ENCODE measurements around the gene ITPRID1.
"Not testable (repeated sequence)": the region's sequence is repeated elsewhere in the genome, so short reads cannot be mapped to it uniquely, and the experiment has no call there.

ITPRID1 gene

GRCh38 chr7:31513790-31514189 lies at the start of gene ITPRID1:
Gene ITPRID1, plus strand, starts transcription at chr7:31514090. Its CDS starts 38,935 bp downstream, at chr7:31553025.
- DNase-seq (ENCODE audit: low read depth), result no peak

- DNase-seq (ENCODE audit: low read depth), result no peak
Measured at GRCh38 chr7:31464601-31465000, 49.3 kb upstream of the ITPRID1 start.

- no peak for DNase-seq (ENCODE audit: low read depth)
Measured at GRCh38 chr7:31465285-31465684, 48.6 kb upstream of the ITPRID1 start.

- DNase-seq (ENCODE audit: low read depth), result no peak
Measured at GRCh38 chr7:31466036-31466435, 47.9 kb upstream of the ITPRID1 start.

GRCh38 chr7:31470883-31471282 lies 43.0 kb upstream of the ITPRID1 start:
- DNase-seq (ENCODE audit: low read depth), result not testable (repeated sequence)

GRCh38 chr7:31475368-31475767 lies 38.5 kb upstream of the ITPRID1 start:
- no peak for DNase-seq (ENCODE audit: low read depth)

- DNase-seq (ENCODE audit: low read depth), result no peak
Measured at GRCh38 chr7:31476073-31476745, 37.7 kb upstream of the ITPRID1 start.

GRCh38 chr7:31476941-31477677 lies 36.8 kb upstream of the ITPRID1 start:
- no peak for DNase-seq (ENCODE audit: low read depth)

GRCh38 chr7:31478018-31478417 lies 35.9 kb upstream of the ITPRID1 start:
- no peak for DNase-seq (ENCODE audit: low read depth)

GRCh38 chr7:31478721-31479120 lies 35.2 kb upstream of the ITPRID1 start:
- DNase-seq (ENCODE audit: low read depth), result no peak

- no peak for DNase-seq (ENCODE audit: low read depth)
Measured at GRCh38 chr7:31487071-31487470, 26.8 kb upstream of the ITPRID1 start.

- DNase-seq (ENCODE audit: low read depth), result no peak
Measured at GRCh38 chr7:31487476-31487875, 26.4 kb upstream of the ITPRID1 start.

GRCh38 chr7:31488562-31489203 lies 25.2 kb upstream of the ITPRID1 start:
- DNase-seq (ENCODE audit: low read depth), result no peak

- DNase-seq (ENCODE audit: low read depth), result no peak
Measured at GRCh38 chr7:31490796-31491314, 23.0 kb upstream of the ITPRID1 start.

- no peak for DNase-seq (ENCODE audit: low read depth)
Measured at GRCh38 chr7:31492086-31492485, 21.8 kb upstream of the ITPRID1 start.

GRCh38 chr7:31493714-31494181 lies 20.1 kb upstream of the ITPRID1 start:
- DNase-seq (ENCODE audit: low read depth), result no peak

GRCh38 chr7:31494421-31494820 lies 19.5 kb upstream of the ITPRID1 start:
- no peak for DNase-seq (ENCODE audit: low read depth)

GRCh38 chr7:31495653-31496052 lies 18.2 kb upstream of the ITPRID1 start:
- DNase-seq (ENCODE audit: low read depth), result no peak

- no peak for DNase-seq (ENCODE audit: low read depth)
Measured at GRCh38 chr7:31497516-31497915, 16.4 kb upstream of the ITPRID1 start.

GRCh38 chr7:31500656-31501055 lies 13.2 kb upstream of the ITPRID1 start:
- DNase-seq (ENCODE audit: low read depth), result no peak

- no peak for DNase-seq (ENCODE audit: low read depth)
Measured at GRCh38 chr7:31508823-31509222, 5.1 kb upstream of the ITPRID1 start.

- no peak for DNase-seq (ENCODE audit: low read depth)
Measured at GRCh38 chr7:31512166-31512565, 1.7 kb upstream of the ITPRID1 start.

Data from GM04503 (cell line).